Uterus (tissue), 4 donors: Measurements from ENCODE around the gene PTPN13. TPM values are rescaled to one million over a fixed set of nuclear protein-coding genes. Genes with fewer than 3 reads are reported as not detected.

Experiments used
- DNase-seq, 2 donors: peaks; one replicate each; pipeline ENCODE4 v3.0.0-alpha.2; 2019 to 2020
- H3K27ac ChIP-seq, 2 donors: fragments of 200-600 bp; sonication (generic); 1 replicate in 1 of 2; 2 replicates in 1 of 2; pipeline ENCODE4 v1.5.1; 2016 to 2018
- H3K27me3 ChIP-seq, 2 donors: fragments of 200-600 bp; sonication (generic); one replicate each; pipeline ENCODE4 v1.5.1; 2018 to 2019; ENCODE audit warnings: control low read depth in 1 of 2
- H3K36me3 ChIP-seq, 2 donors: fragments of 200-600 bp; sonication (generic); one replicate each; pipeline ENCODE4 v1.5.1; 2019; ENCODE audit warnings: control low read depth in 1 of 2
- H3K4me1 ChIP-seq, 2 donors: fragments of 200-600 bp; sonication (generic); one replicate each; pipeline ENCODE4 v1.5.1; 2018 to 2019; ENCODE audit warnings: control low read depth in 1 of 2
- H3K4me3 ChIP-seq, 2 donors: fragments of 200-600 bp; sonication (generic); 1 replicate in 1 of 2; 2 replicates in 1 of 2; pipeline ENCODE4 v1.5.1; 2018 to 2019; ENCODE audit warnings: mild to moderate bottlenecking in 1 of 2
- H3K9me3 ChIP-seq, 2 donors: fragments of 200-600 bp; sonication (generic); one replicate each; pipeline ENCODE4 v1.5.1; 2019; ENCODE audit warnings: control low read depth in 1 of 2
- CTCF ChIP-seq, 4 experiments: fragments of 200-600 bp in 2 of 4; fragments of 450-650 bp in 2 of 4; sonication (generic) in 2 of 4; IDR thresholded peaks; one replicate each; pipeline ENCODE4 v1.5.1; 2016 to 2019; ENCODE audit warnings: antibody characterized with exemption in 4 of 4, mild to moderate bottlenecking in 2 of 4, moderate library complexity in 1 of 4
- POLR2A ChIP-seq, 2 donors: fragments of 450-650 bp; IDR thresholded peaks; one replicate each; pipeline ENCODE4 v1.6.1; 2016; ENCODE audit warnings: antibody characterized with exemption in 2 of 2, mild to moderate bottlenecking in 1 of 2, moderate library complexity in 1 of 2
- intact Hi-C: fragments of 100-400 bp; cut with DNase I; formaldehyde crosslinking; loops from one replicate; pipeline ENCODE4 v1.15.1; 2023; ENCODE audit warnings: low total_unique reads
- total RNA-seq, 4 donors: library from RNA; depleted of rRNA in 3 of 4; stranded (reverse); fragments of >200 nt in 3 of 4; gene quantifications; one replicate each; pipeline versions ENCODE4 v1.1.0 to v1.2.4, GENCODE V29; 2014 to 2023
- donor health status: DM: yes; HTN: yes; CAD: no.

PTPN13 gene
- total RNA-seq, 4 donors from 2014 or later, result 24.3 to 79.2 (median 37.9) TPM

- intact Hi-C loops, result no loop called here
- DNase-seq, result no peak
These were observed 63.3 kb downstream of the PTPN13 start for GRCh38 chr4:86657382-86657781.

DNA sequence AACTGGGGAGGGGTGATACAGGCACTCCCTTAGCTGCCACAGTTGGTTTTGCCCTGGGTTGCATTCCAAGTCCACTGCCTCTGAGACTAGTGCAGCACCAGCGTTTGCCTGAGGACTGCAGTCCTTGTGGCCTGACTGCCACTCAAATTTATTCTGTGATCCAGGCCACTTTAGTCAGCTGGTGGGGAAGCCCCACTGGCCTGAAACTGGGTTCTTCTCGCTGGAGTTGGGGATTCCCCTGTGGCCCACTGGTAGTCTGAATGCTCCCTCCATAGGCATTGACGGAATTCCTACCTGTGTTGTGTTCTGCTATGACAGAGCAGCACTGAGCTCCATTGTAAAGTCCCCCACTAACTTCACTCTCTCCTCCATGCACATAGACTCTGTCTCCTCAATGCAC lies 63.8 kb downstream of the PTPN13 start:
- no peak overlapping the region for H3K4me3 ChIP-seq
- H3K27me3 ChIP-seq, result no peaks in the 10 kb centered on the region
- H3K4me1 ChIP-seq, result no peaks in the 10 kb centered on the region
- TF ChIP-seq POLR2A (IDR thresholded peaks at IDR 0.05) (no peak), CTCF (IDR thresholded peaks at IDR 0.05) (no peak)
- H3K27ac ChIP-seq, result no peak overlapping the region
- H3K9me3 ChIP-seq, result peaks cover 0 to 9% of the 10 kb centered on the region in 2 donors
- no peaks in the 10 kb centered on the region for H3K36me3 ChIP-seq
- intact Hi-C loops, result no loop called here
- DNase-seq, result no peak

More at GRCh38 chr4:86657382-86657781, 63.3 kb downstream of the PTPN13 start:
- Histone ChIP-seq H3K27ac (no peak overlapping the region), H3K9me3 (peaks cover 0 to 14% of the 10 kb centered on the region in 2 donors), H3K27me3 (no peaks in the 10 kb centered on the region), H3K4me3 (no peak overlapping the region), H3K4me1 (no peaks in the 10 kb centered on the region), H3K36me3 (no peaks in the 10 kb centered on the region)
- TF ChIP-seq POLR2A (IDR thresholded peaks at IDR 0.05) (no peak), CTCF (IDR thresholded peaks at IDR 0.05) (no peak)

DNA sequence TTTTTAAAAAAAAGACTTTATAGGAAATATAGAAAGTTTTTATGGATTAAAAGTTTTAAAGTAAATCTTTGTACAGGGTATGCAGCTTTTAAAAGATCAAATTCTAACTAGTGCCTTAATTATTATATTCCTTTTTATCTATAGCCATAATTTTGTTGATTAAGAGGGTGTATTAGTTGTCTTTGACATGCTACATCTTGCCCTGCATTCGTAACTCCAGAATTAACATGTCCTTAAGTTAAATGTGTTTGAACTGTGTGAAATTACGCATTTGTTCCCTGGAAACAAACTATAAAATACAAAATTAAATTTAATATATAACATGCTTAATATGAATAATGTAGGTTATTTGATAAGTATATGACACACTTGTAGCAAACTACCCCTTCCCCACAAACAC lies 66.3 kb downstream of the PTPN13 start:
- H3K27me3 ChIP-seq, result no peaks in the 10 kb centered on the region
- no peak for DNase-seq
- no peak overlapping the region for H3K4me3 ChIP-seq
- no peaks in the 10 kb centered on the region for H3K36me3 ChIP-seq
- TF ChIP-seq POLR2A (IDR thresholded peaks at IDR 0.05) (no peak), CTCF (IDR thresholded peaks at IDR 0.05) (no peak)
- H3K4me1 ChIP-seq, result no peaks in the 10 kb centered on the region
- no peaks in the 10 kb centered on the region for H3K9me3 ChIP-seq
- intact Hi-C loops, result no loop called here
- H3K27ac ChIP-seq, result no peak overlapping the region

DNA sequence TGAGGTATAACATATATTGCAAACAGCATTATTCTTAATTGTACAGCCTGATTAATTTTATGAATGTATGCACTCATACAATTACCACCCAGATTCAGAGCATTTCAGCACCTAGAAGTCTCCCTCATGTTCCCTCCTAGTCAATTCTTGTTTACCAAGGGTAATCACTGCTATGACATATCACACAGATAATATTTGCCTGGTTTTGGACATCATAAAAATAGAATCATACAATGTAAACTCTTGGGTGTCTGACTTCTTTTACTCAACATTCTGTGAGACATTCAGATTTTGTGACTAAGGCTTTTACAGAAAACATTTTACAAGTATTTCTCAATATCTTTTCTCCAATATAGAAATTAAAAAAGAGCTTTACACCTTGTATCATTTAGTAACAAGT lies 66.9 kb downstream of the PTPN13 start:
- intact Hi-C loops, result no loop called here
- no peak for DNase-seq
- Histone ChIP-seq H3K4me1 (no peaks in the 10 kb centered on the region), H3K4me3 (no peak overlapping the region), H3K9me3 (no peaks in the 10 kb centered on the region), H3K27me3 (no peaks in the 10 kb centered on the region), H3K27ac (no peak overlapping the region), H3K36me3 (no peaks in the 10 kb centered on the region)
- no peak for TF ChIP-seq CTCF (IDR thresholded peaks at IDR 0.05)
- TF ChIP-seq POLR2A (IDR thresholded peaks at IDR 0.05), result no peak

- TF ChIP-seq POLR2A (IDR thresholded peaks at IDR 0.05) (no peak), CTCF (IDR thresholded peaks at IDR 0.05) (no peak)
- intact Hi-C loops, result no loop called here
- H3K36me3 ChIP-seq, result no peaks in the 10 kb centered on the region
- H3K9me3 ChIP-seq, result no peaks in the 10 kb centered on the region
- H3K4me3 ChIP-seq, result no peak overlapping the region
- DNase-seq, result no peak
- H3K27ac ChIP-seq, result no peak overlapping the region
- H3K27me3 ChIP-seq, result no peaks in the 10 kb centered on the region
- H3K4me1 ChIP-seq, result no peaks in the 10 kb centered on the region
These were observed 67.3 kb downstream of the PTPN13 start for GRCh38 chr4:86661418-86661817.
